ENCODE results near the gene RPS6KA4. TPM values are rescaled to one million over a fixed set of nuclear protein-coding genes. Genes with fewer than 3 reads are reported as not detected.
"Not testable (repeated sequence)": the region's sequence is repeated elsewhere in the genome, so short reads cannot be mapped to it uniquely, and the experiment has no call there.

Gene RPS6KA4
- polyA plus RNA-seq, 1 donor from 2014 or later: 24.6 TPM

DNA sequence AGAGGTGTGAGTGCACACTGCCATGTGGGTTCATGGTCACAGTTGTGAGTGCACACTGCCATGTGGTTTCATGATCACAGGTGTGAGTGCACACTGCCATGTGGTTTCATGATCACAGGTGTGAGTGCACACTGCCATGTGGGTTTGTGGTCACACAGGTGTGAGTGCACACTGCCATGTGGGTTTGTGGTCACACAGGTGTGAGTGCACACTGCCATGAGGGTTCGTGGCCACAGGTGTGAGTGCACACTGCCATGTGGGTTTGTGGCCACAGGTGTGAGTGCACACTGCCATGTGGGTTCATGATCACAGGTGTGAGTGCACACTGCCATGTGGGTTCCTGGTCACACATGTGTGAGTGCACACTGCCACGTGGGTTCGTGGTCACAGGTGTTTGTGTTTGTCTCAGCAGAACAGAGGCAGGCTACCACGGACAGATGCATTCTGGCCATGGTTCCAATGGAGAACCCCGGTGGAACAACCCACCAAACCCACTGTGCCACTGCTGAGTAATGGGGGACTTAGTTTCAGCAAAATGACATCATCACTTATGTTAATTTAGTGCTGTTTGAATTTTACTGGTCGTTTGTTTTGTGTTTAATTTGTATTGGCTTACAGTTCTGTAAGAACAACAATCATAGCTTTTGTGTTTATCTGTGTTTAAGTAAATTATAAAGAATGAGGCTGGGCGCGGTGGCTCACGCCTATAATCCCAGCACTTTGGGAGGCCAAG is 57.2 kb downstream of the RPS6KA4 start:
- Histone ChIP-seq H3K9me3 (ENCODE audit: low read length) (no peaks in the 10 kb centered on the region), H3K4me3 (ENCODE audit: low read length) (no peak overlapping the region), H3F3A (ENCODE audit: insufficient read depth, low read length, poor library complexity, severe bottlenecking) (no peaks in the 10 kb centered on the region), H3K9ac (ENCODE audit: low read length) (no peak overlapping the region), H3K79me2 (replicated peaks; ENCODE audit: insufficient read depth, low read length) (no peaks in the 10 kb centered on the region), H4K20me1 (ENCODE audit: insufficient read depth) (no peaks in the 10 kb centered on the region), H3K27ac (ENCODE audit: low read length) (no peak overlapping the region), H3K9me2 (ENCODE audit: insufficient read depth, low read length) (no peaks in the 10 kb centered on the region), H3K27me3 (ENCODE audit: insufficient read depth, low read depth, low read length) (no peaks in the 10 kb centered on the region), H3K4me2 (ENCODE audit: low read length) (no peak overlapping the region), H2AFZ (ENCODE audit: low read depth, low read length) (no peak overlapping the region), H3K36me3 (ENCODE audit: insufficient read depth, low read length) (no peaks in the 10 kb centered on the region)
- no peak for TF ChIP-seq TAF1 (IDR thresholded peaks at IDR 0.05; ENCODE audit: low read depth)
- no peak for TF ChIP-seq SMC3 (conservative IDR thresholded peaks at IDR 0.05; ENCODE audit: poor library complexity)
- TF ChIP-seq POLR2AphosphoS5 (IDR thresholded peaks at IDR 0.05): no peak
- TF ChIP-seq, protein P1, sequence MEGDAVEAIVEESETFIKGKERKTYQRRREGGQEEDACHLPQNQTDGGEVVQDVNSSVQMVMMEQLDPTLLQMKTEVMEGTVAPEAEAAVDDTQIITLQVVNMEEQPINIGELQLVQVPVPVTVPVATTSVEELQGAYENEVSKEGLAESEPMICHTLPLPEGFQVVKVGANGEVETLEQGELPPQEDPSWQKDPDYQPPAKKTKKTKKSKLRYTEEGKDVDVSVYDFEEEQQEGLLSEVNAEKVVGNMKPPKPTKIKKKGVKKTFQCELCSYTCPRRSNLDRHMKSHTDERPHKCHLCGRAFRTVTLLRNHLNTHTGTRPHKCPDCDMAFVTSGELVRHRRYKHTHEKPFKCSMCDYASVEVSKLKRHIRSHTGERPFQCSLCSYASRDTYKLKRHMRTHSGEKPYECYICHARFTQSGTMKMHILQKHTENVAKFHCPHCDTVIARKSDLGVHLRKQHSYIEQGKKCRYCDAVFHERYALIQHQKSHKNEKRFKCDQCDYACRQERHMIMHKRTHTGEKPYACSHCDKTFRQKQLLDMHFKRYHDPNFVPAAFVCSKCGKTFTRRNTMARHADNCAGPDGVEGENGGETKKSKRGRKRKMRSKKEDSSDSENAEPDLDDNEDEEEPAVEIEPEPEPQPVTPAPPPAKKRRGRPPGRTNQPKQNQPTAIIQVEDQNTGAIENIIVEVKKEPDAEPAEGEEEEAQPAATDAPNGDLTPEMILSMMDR (IDR thresholded peaks at IDR 0.05; ENCODE audit: poor library complexity, severe bottlenecking): no peak
- no peak for TF ChIP-seq MXI1 (conservative IDR thresholded peaks at IDR 0.05; ENCODE audit: poor library complexity, severe bottlenecking)
- no peak for TF ChIP-seq EP300 (conservative IDR thresholded peaks at IDR 0.05; ENCODE audit: poor library complexity, severe bottlenecking)
- TF ChIP-seq RAD21 (conservative IDR thresholded peaks at IDR 0.05): no peak
- TF ChIP-seq, protein P2, sequence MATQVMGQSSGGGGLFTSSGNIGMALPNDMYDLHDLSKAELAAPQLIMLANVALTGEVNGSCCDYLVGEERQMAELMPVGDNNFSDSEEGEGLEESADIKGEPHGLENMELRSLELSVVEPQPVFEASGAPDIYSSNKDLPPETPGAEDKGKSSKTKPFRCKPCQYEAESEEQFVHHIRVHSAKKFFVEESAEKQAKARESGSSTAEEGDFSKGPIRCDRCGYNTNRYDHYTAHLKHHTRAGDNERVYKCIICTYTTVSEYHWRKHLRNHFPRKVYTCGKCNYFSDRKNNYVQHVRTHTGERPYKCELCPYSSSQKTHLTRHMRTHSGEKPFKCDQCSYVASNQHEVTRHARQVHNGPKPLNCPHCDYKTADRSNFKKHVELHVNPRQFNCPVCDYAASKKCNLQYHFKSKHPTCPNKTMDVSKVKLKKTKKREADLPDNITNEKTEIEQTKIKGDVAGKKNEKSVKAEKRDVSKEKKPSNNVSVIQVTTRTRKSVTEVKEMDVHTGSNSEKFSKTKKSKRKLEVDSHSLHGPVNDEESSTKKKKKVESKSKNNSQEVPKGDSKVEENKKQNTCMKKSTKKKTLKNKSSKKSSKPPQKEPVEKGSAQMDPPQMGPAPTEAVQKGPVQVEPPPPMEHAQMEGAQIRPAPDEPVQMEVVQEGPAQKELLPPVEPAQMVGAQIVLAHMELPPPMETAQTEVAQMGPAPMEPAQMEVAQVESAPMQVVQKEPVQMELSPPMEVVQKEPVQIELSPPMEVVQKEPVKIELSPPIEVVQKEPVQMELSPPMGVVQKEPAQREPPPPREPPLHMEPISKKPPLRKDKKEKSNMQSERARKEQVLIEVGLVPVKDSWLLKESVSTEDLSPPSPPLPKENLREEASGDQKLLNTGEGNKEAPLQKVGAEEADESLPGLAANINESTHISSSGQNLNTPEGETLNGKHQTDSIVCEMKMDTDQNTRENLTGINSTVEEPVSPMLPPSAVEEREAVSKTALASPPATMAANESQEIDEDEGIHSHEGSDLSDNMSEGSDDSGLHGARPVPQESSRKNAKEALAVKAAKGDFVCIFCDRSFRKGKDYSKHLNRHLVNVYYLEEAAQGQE (IDR thresholded peaks at IDR 0.05; ENCODE audit: borderline replicate concordance): no peak
- TF ChIP-seq EZH2 (IDR thresholded peaks at IDR 0.05; ENCODE audit: borderline replicate concordance, insufficient read depth, low read length, poor library complexity, severe bottlenecking): no peak

GRCh38 chr11:64418233-64418632 is 59.3 kb downstream of the RPS6KA4 start:
- not testable (repeated sequence) for H3K27ac ChIP-seq (ENCODE audit: low read length); H3K79me2 ChIP-seq (replicated peaks; ENCODE audit: insufficient read depth, low read length); H3K4me2 ChIP-seq (ENCODE audit: low read length); H3K36me3 ChIP-seq (ENCODE audit: insufficient read depth, low read length); H4K20me1 ChIP-seq (ENCODE audit: insufficient read depth); H3F3A ChIP-seq (ENCODE audit: insufficient read depth, low read length, poor library complexity, severe bottlenecking); H2AFZ ChIP-seq (ENCODE audit: low read depth, low read length); H3K9me2 ChIP-seq (ENCODE audit: insufficient read depth, low read length); H3K9me3 ChIP-seq (ENCODE audit: low read length); H3K4me3 ChIP-seq (ENCODE audit: low read length); H3K9ac ChIP-seq (ENCODE audit: low read length); H3K27me3 ChIP-seq (ENCODE audit: insufficient read depth, low read depth, low read length)
